ENCODE results near the gene SMURF2.

SMURF2 gene

DNA sequence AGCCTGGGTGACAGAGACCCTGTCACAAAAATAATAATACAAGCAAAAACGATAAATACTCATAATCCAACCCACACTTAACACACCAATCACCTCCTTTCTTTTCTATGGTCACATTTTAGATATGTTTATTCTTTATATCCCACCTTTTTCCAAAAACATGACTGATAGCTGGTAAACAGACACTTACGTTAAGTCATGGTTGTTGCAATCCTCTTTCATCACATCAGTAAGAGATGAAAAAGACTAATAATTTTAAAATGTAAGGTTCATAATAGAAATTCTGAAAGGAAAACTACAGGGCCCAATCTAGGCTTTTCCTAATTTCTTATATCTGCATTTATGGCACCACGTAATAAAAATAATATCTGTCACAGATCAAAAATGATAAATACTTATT lies 10.2 kb downstream of the SMURF2 start:
- no peak overlapping the region for H3K27ac ChIP-seq
- no peak overlapping the region for H3K4me3 ChIP-seq (IDR thresholded peaks at IDR 0.05; ENCODE audit: insufficient read depth, low read depth, low read length)
- H3K27me3 ChIP-seq (ENCODE audit: insufficient read depth, low read depth): no peaks in the 10 kb centered on the region
- H3K36me3 ChIP-seq (ENCODE audit: insufficient read depth): no peaks in the 10 kb centered on the region
- no peak overlapping the region for H2AFZ ChIP-seq (ENCODE audit: low read depth)
- H3K4me2 ChIP-seq: no peak overlapping the region
- H4K20me1 ChIP-seq (ENCODE audit: insufficient read depth): no peaks in the 10 kb centered on the region
- TF ChIP-seq, protein P1, sequence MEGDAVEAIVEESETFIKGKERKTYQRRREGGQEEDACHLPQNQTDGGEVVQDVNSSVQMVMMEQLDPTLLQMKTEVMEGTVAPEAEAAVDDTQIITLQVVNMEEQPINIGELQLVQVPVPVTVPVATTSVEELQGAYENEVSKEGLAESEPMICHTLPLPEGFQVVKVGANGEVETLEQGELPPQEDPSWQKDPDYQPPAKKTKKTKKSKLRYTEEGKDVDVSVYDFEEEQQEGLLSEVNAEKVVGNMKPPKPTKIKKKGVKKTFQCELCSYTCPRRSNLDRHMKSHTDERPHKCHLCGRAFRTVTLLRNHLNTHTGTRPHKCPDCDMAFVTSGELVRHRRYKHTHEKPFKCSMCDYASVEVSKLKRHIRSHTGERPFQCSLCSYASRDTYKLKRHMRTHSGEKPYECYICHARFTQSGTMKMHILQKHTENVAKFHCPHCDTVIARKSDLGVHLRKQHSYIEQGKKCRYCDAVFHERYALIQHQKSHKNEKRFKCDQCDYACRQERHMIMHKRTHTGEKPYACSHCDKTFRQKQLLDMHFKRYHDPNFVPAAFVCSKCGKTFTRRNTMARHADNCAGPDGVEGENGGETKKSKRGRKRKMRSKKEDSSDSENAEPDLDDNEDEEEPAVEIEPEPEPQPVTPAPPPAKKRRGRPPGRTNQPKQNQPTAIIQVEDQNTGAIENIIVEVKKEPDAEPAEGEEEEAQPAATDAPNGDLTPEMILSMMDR (conservative IDR thresholded peaks at IDR 0.05; ENCODE audit: low read depth, low read length): no peak
- H3K4me1 ChIP-seq (ENCODE audit: low read depth, poor library complexity, severe bottlenecking): peaks cover 32% of the 10 kb centered on the region
- no peak overlapping the region for H3K9ac ChIP-seq
- peaks cover 35% of the 10 kb centered on the region; the same call in 1 of the 2 replicates for H3K79me2 ChIP-seq (ENCODE audit: insufficient read depth, low read depth)

DNA sequence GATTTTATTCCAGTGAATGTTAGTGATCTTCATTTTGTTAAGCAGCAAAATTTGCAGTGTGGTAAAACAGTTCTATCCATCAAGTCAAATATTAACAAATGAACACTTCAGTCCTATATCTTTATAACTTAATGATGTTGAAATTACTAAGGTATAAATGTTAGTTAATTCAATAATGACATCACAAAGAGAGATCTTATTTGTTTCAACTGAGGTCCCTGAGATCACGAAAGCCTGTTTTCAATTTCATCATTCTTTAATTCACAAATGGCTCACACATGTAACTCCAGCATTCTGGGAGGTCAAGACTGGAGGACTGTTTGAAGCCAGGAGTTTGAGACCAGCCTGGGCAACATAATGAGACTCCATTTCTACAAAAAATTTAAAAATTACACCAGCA lies 13.9 kb downstream of the SMURF2 start:
- no peak overlapping the region for H3K4me3 ChIP-seq (IDR thresholded peaks at IDR 0.05; ENCODE audit: insufficient read depth, low read depth, low read length)
- no peaks in the 10 kb centered on the region for H3K36me3 ChIP-seq (ENCODE audit: insufficient read depth)
- TF ChIP-seq, protein P1 (conservative IDR thresholded peaks at IDR 0.05; ENCODE audit: low read depth, low read length): no peak
- H3K27ac ChIP-seq: no peak overlapping the region
- no peaks in the 10 kb centered on the region for H3K27me3 ChIP-seq (ENCODE audit: insufficient read depth, low read depth)
- no peak overlapping the region for H2AFZ ChIP-seq (ENCODE audit: low read depth)
- H3K79me2 ChIP-seq (ENCODE audit: insufficient read depth, low read depth): peaks cover 19% of the 10 kb centered on the region; the same call in 1 of the 2 replicates
- H3K4me2 ChIP-seq: no peak overlapping the region
- peaks cover 28% of the 10 kb centered on the region for H3K4me1 ChIP-seq (ENCODE audit: low read depth, poor library complexity, severe bottlenecking)
- no peaks in the 10 kb centered on the region for H4K20me1 ChIP-seq (ENCODE audit: insufficient read depth)
- H3K9ac ChIP-seq: no peak overlapping the region

DNA sequence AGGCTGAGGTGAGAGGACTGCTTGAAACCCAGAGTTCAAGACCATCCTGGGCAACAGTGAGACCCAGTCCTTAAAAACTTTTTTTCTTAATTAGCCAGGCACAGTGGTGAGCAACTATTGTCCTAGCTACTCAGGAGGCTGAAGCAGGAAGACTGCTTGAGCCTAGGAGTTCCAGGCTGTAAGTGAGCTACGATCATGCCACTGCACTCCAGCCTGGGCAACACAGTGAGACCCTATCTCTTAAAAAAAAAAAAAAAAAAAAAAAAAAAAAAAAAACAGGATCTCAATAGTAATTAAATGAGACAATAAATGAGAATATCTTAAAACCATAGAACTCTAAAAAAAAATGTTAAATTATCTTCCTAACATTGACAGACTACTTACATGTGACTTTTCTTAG lies 14.3 kb downstream of the SMURF2 start:
- Histone ChIP-seq H3K9ac (no peak overlapping the region), H2AFZ (ENCODE audit: low read depth) (no peak overlapping the region), H3K27me3 (ENCODE audit: insufficient read depth, low read depth) (no peaks in the 10 kb centered on the region), H3K27ac (no peak overlapping the region), H3K4me2 (no peak overlapping the region), H3K4me3 (IDR thresholded peaks at IDR 0.05; ENCODE audit: insufficient read depth, low read depth, low read length) (no peak overlapping the region), H3K4me1 (ENCODE audit: low read depth, poor library complexity, severe bottlenecking) (peaks cover 24% of the 10 kb centered on the region), H4K20me1 (ENCODE audit: insufficient read depth) (no peaks in the 10 kb centered on the region), H3K79me2 (ENCODE audit: insufficient read depth, low read depth) (peaks cover 15% of the 10 kb centered on the region; the same call in 1 of the 2 replicates), H3K36me3 (ENCODE audit: insufficient read depth) (no peaks in the 10 kb centered on the region)
- TF ChIP-seq, protein P1 (conservative IDR thresholded peaks at IDR 0.05; ENCODE audit: low read depth, low read length): no peak

DNA sequence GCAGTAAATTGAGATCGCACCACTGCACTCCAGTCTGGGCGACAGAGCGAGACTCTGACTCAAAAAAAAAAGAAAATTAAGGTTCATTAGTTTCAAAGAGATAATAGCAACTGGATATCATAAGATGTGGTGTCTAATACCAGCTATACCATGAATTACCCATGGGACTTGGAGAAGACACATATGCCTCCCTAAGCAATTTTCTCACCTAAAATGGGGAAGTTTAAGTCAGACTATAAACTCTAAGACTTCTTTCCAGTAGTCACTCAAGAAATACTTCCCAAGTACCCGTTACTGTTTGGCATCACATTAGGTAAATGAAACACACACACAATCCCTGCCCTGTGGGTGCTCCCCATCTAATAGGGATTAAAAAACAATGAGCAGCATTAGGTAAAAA lies 22.6 kb downstream of the SMURF2 start:
- Histone ChIP-seq H3K9ac (no peak overlapping the region), H3K4me3 (IDR thresholded peaks at IDR 0.05; ENCODE audit: insufficient read depth, low read depth, low read length) (no peak overlapping the region), H4K20me1 (ENCODE audit: insufficient read depth) (no peaks in the 10 kb centered on the region), H3K4me1 (ENCODE audit: low read depth, poor library complexity, severe bottlenecking) (peaks cover 31% of the 10 kb centered on the region), H3K4me2 (no peak overlapping the region), H3K27me3 (ENCODE audit: insufficient read depth, low read depth) (no peaks in the 10 kb centered on the region), H2AFZ (ENCODE audit: low read depth) (no peak overlapping the region), H3K36me3 (ENCODE audit: insufficient read depth) (no peaks in the 10 kb centered on the region), H3K79me2 (ENCODE audit: insufficient read depth, low read depth) (no peaks in the 10 kb centered on the region), H3K27ac (no peak overlapping the region)
- TF ChIP-seq, protein P1 (conservative IDR thresholded peaks at IDR 0.05; ENCODE audit: low read depth, low read length): no peak
